Caki2 (cell line): ENCODE results near the gene GGCX. TPM values are rescaled to one million over a fixed set of nuclear protein-coding genes. Genes with fewer than 3 reads are reported as not detected.
A peak's percentile ranks its signal among the peaks of the same experiment; 100 is the strongest.
"Not testable (repeated sequence)": the region's sequence is repeated elsewhere in the genome, so short reads cannot be mapped to it uniquely, and the experiment has no call there.

Experiments
- DNase-seq: peaks from one replicate; pipeline ENCODE4 v3.0.0-alpha.2; 2015; ENCODE audit warnings: low read depth
- in situ Hi-C: cut with HindIII; loops from 2 replicates; pipeline ENCODE4 v1.10.0; 2016; ENCODE audit warnings: low sequenced_read_pairs, low pct_unique_long_range_greater_than_20kb, mixed read lengths
- total RNA-seq: library from RNA; depleted of rRNA; stranded (reverse); fragments of >200 nt; shearing (Covaris generic); gene quantifications from 2 replicates; pipeline ENCODE4 v1.2.3, GENCODE V29; 2014; ENCODE audit warnings: low replicate concordance; rRNA removed

The GGCX gene
- 61.5 and 69.2 TPM in 2 replicates for total RNA-seq

- in situ Hi-C loops, result no loop called here
- peak; percentile 91 for DNase-seq
These were observed at the start of gene GGCX for GRCh38 chr2:85561280-85562212. Gene GGCX, minus strand, starts transcription at chr2:85561493. Its CDS starts 65 bp downstream, at chr2:85561428.

DNA sequence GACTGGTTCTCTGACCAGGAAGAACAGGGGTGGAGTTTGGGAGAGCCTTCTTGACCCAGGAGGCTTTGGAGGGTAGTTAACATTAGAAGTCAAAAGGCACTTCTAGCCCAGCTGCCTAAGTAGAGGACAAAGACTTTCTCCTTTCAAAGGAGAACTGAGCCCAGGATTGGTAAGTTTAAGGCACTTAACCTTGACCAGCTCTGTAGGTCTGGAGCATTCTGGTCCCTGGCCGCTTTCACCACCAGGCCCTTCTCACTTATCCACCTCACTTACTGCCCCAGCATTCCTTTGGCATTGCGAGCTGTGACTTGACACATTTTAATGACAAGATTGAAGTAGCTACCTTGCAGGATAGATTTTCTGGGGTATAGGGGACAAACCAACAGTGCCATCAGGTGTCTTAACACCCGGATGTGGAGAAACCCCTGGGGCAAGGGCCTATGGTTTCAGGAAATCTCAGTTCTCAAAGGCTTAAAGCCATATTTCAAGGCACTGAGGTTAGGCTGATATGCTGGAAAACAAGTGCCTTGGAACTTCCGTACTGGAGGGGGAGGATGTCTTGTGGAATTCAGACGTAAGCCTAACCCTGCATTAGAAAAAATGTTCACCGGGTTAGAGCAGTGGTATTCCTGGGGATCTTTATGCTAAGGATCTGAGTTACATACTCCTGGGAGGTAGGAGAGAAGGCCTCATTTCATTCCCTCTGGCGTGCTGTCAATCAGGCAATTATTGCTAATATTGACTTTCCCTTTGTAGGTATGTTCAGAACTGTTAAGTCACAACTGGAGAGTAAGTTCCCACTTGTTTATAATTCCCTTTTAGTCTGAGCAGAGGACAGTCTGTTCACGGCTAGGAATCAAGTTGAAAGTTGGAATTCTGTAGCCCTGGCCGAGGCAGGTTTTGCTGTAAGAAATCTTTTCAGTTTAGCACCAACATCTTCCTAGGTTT is 46.2 kb upstream of the GGCX start:
- no peak for DNase-seq
- in situ Hi-C loops, result no loop called here

DNA sequence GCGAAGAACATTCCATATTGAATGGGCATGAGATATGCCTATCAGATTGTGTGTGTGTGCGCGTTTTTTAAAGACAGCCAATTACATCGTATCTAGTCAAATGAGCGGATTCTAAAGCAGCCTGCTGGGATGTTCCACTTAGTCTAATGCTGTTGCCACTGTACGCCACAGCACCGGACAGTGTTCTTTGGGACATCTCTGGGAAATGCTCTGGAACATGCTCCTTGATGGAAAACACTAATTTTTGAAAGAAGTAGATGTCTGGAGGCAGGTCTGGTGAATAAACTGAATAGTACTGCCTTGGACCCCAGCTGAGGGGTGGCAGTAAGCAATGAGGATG is 44.8 kb upstream of the GGCX start:
- no peak for DNase-seq
- in situ Hi-C loops, result no loop called here

GRCh38 chr2:85605406-85606115 is 44.3 kb upstream of the GGCX start:
- DNase-seq, result no peak
- in situ Hi-C loops, result no loop called here

DNA sequence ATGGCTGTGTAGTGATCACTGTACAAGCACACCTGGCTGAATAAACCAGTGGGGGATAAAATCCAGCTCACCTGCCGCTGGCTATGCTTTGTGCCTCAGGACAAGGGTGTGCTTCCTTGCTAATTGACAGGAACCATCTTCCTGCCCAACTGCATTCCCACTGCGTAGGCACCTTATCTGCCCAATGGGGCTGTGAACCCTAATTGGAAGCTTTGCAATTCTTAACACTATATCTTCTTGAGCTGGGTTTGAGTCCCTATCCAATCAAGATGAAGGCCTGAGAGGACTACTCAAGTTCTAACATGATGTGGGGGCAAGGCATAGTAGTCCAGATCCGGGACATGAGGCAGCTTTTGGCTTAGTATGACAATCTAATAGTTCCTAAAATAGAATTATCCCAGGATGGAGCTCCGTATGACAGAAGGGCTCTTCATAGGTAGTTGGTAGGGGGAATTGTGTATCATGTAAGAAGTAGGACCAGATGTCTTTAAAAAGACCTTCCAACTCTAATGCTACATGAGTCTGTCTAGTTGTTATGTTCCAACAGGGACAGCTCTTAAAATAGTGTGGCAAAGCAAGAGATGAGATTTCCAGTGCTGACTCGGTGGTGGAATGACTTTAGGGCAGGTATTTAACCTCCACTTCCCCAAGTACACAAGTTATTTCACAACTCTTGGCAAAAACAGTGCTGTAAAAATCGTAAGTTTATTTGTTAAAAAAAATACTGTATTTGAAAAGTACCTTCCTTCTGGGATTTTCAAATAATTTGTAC is 43.5 kb upstream of the GGCX start:
- DNase-seq, result no peak
- in situ Hi-C loops, result no loop called here

DNA sequence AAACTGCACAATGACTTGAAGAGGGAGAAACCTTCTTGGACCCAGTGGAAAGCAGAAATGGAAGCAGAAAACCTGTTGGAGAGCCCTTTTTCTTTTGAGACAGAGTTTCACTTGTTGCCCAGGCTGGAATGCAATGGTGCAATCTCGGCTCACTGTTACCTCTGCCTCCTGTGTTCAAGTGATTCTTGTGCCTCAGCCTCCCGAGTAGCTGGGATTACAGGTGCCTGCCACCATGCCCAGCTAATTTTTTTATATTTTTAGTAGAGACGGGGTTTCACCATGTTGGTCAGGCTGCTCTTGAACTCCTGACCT is 42.8 kb upstream of the GGCX start:
- DNase-seq, in situ Hi-C loops: not testable (repeated sequence)

DNA sequence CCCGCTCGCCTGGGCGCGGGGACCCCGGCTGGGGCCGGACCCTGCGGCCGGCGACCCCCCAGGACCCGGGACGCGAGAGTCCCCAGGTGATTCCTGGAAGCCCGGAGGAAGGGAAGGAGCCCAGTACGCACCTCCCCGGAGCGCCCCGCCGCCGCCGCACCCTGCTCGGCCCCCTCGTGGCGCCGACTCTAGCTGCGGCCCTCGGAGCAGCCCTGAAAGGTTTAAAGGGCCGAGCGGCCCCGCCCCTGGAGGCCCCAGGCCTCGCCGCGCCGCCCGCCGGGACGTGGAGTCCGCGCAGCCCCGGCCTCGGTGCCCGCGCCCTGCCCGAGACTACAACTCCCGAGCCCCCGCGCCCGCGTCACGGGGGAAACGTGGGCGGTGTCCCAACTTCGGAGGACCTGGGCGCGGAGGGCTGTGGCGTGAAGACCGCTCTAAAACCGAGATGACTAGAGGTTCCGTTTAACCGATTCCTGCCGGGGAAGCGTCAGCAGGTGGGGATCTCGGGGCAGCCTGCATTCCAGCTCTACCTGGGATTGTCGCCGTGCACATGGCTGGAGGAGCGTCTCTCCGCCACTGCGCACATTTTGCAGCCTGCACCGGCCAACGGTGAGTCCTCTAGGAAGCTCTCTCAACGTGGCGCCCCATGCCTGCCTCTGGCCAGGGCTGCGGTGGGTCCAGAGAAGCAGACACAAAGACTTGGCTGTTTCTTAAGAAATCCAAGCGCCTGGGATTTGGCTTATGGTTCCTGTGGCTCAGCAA is 41.4 kb upstream of the GGCX start, which contains the start of gene TMEM150A:
Gene TMEM150A, minus strand, starts transcription at position 223 of the 759 bp plus-strand sequence. CDS start 750 bp downstream, outside the sequence.
- peak; percentile 89 for DNase-seq
- in situ Hi-C loops, result no loop called here

- in situ Hi-C loops, result no loop called here
- DNase-seq, result no peak
These were observed 40.6 kb upstream of the GGCX start for GRCh38 chr2:85601771-85602475.

- in situ Hi-C loops, result no loop called here
These were observed 39.9 kb upstream of the GGCX start for GRCh38 chr2:85600951-85601770.

DNA sequence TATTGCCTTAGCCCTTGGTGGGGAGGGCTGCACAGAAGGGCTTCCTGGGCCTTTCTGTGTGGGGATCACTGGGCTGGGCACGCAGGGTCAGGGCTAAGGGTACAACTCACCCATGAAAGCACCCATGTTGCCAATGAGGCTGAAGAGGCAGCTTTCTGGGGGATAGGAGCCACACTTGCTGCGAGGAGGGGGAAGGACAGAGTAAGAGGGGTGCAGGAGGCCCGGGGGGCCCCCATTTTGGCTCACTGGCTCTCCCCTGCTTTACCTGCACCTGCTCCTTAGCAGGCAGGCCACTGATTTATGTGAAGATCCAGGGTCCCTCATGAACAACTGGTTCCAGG is 38.9 kb upstream of the GGCX start:
- in situ Hi-C loops, result no loop called here
- DNase-seq, result no peak

More at GRCh38 chr2:85600951-85601770, 39.9 kb upstream of the GGCX start:
- no peak for DNase-seq

DNA sequence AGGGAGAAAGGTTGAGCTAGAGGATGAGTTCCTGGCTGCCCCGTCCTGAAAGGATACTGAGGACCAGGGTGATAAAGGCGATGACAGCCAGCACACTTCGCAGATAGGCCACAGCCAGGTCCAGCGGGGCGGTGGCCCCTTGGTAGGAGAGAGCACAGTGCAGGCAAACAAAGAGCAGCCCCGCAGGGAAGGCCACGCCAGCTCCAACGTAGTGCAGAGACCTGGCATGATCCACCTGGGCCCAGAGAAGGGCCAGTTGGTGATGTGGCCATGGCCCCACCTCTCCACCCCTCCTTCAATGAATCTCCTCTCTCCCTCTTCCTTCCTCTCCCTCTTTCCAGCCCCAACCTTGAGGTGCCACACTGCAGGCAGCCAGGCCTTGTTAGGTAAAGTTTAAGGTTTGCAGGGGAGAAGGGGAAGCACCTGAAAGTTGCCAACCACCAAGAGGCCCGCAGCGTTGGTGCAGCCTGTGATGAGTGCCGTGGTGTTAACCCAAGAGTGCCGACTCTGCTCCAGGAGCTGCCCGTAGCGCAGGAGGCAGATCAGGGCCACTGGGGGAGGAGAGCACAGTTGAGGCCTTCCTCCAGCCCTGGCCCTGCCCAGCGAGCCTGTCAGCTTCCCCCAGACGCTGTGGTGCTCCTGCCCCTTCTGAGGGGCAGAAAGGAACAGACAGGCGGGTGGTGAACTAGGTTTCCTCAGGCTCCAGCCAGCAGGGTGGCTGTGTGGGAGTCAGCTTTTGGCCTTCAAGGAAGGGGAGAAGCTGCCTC is 38.4 kb upstream of the GGCX start:
- in situ Hi-C loops, result no loop called here
- DNase-seq, result no peak

- no peak for DNase-seq
- in situ Hi-C loops, result no loop called here
These were observed 37.5 kb upstream of the GGCX start for GRCh38 chr2:85598594-85599340.

DNA sequence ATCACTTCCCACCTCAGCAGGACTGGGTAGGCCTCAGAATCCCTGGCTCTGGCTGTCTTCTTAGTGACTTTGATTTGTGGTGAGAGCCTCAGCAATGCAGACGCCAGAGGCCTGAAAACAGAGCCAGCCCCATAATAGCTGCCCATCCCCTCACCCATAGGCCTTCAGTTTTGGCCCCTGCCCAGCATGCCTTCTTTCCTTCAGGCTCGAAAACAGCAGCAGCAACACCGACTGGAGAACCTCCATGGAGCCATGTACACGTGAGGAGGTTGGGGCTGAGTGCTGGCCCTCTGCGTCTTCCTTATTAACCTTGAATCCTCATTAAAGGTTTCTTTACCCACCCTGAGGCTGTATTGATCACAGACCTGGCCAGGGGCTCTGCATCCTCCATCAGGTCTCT is 35.9 kb upstream of the GGCX start:
- no peak for DNase-seq
- in situ Hi-C loops, result no loop called here

- no peak for DNase-seq
- in situ Hi-C loops, result no loop called here
These were observed 35.3 kb upstream of the GGCX start for GRCh38 chr2:85596486-85597143.
